NCI-H345 (cell line): ENCODE results near the gene EDEM2.
"Not testable (repeated sequence)": the region's sequence is repeated elsewhere in the genome, so short reads cannot be mapped to it uniquely, and the experiment has no call there.

Source experiments
- DNase-seq: peaks from one replicate; lab custom pipeline; 2025; lab: John Stamatoyannopoulos, UW

The EDEM2 gene

DNA sequence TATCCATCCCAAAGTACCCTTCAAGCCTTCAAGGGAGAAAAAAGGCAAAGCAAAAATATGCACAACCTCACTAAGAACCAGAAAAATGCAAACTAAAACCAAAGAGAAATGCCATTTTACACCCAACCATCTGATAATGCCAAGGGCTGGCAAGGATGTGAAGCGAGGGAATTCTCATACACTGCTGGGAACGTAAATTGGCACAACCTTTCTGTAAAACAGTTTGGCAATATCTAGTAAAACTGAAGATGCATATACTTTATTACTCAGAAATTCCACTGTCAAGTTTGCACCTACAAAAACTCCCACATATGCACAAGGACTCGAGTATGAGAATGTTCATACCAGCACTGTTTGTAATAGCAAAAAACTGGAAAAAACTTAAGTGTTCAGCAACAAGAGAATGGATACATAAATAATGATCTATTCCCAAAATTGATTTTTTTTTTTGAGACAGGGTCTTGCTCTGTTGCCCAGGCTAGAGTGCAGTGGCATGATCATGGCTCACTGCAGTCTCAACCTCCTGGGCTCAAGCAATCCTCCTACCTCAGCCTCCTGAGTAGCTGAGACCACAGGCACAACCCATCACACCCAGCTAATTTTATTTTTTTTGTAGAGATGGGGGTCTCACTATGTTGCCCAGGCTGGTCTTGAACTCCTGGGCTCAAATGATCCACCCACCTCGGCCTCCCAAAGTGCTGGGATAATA is 21.7 kb upstream of the EDEM2 start:
- DNase-seq: not testable (repeated sequence)

DNA sequence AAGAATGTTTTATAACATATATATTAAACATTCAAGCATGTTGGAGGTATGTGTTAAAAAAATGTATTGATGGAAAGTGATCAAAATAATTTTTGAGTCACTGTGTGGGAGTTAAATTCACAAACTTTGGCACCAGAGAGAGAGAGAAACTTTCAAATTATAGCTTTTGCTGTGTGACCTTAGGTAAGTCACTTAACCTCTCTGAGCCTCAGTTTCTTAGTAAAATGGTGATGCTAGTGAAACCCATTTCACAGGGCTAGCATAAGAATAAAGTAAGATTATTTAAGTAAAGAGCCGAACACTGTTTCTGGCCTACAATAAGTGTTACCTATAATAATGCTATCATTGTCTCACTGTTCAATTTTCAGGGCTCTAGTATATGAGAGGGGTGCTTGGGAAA is 20.7 kb upstream of the EDEM2 start:
- no peak for DNase-seq

DNA sequence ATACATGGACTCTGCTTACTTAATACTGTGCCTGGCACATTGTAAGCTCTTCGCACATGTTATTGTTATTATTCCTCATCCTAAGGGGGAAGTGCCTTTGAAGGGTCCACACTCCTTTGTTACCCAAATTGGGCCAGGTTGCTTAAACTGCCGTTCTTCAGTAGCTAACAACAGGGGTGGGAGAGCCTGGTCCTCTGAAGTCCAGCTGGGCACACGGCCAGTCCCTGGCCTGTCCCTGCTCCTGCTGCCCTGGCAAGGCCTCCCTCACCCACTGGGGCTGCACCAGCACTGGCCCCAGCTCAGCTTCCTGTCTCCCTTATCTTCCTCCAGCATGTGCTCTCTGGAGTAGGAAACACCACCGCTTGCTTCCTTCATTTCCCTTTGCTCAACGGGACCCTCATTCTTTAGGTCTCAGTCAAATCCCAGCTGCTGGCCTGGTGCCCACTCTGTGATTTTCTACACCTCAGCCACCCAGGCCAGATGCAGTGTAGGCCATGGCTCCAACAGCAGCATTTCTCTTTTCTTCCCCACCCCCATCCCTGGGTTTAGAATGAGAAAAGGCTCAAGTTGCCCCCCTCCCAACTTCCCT is 19.2 kb upstream of the EDEM2 start:
- no peak for DNase-seq

DNA sequence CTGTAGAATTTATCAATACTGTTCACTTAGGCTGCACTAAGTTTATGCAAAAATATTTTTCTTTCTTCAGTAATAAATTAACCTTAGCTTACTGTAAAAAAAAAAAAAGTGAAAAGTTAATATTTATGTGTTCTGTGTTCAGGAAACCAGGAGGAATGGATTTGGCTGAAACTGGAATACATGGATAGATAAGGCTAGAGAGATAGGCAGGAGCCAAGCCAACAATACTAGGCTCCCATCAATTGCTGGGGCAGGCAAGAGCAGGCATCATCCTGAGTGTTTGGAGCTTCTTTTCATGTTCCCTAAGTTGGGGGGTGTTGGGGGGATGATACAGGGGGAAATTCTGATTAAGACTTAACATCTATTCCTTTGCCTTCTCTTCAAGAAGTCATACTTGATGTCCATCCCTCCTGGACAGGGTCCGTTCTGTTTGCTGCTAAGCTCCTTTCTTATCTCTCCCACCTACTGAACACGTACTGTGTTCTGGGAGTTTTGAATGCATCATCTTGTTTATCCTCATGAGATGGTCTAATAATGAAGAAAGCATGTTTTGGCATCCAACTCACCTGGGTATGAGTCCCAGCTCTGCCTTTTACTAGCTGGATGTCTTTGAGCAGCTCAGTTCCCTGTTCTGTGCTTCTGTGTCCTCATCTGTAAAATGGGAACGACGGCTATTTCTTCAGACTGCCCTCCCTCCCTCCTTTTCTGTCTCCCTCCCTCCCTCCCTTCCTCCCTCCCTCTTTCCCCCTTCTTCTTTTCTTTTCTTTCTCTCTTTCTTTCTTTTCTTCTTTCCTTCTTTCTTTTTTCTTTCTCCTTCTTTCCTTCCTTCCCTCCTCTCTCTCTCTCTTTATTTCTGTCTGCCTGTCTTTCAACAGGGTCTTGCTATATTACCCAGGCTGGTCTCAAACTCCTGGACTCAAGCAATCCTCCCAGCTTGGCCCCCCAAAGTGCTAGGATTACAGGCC is 18.4 kb upstream of the EDEM2 start:
- DNase-seq: no peak

DNA sequence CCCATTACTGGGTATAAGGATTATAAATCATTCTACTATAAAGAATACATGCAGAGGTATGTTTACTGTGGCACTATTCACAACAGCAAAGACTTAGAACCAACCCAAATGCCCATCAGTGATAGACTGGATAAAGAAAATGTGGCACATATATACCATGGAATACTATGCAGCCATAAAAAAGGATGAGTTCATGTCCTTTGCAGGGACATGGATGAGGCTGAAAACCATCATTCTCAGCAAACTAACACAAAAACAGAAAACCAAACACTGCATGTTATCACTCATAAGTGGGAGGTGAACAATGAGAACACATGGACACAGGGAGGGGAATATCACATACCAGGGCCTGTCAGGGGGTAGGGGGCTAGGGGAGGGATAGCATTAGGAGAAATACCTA is 17.4 kb upstream of the EDEM2 start:
- not testable (repeated sequence) for DNase-seq

DNA sequence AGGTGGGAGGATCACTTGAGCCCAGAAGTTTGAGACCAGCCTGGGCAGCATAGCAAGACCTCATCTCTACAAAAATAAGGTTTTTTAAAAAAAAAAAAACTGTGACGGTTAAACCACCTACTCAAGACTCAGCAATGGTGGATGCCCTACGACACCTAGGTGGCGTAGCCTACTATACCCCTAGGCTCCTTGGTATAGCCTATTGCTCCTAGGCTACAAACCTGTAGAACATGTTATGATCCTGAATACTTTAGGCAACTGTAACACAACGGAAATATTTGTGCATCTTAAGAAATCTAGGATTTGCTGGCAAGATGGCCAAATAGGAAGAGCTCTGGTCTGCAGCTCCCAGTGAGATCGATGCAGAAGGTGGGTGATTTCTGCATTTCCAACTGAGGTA is 13.2 kb upstream of the EDEM2 start:
- not testable (repeated sequence) for DNase-seq

DNA sequence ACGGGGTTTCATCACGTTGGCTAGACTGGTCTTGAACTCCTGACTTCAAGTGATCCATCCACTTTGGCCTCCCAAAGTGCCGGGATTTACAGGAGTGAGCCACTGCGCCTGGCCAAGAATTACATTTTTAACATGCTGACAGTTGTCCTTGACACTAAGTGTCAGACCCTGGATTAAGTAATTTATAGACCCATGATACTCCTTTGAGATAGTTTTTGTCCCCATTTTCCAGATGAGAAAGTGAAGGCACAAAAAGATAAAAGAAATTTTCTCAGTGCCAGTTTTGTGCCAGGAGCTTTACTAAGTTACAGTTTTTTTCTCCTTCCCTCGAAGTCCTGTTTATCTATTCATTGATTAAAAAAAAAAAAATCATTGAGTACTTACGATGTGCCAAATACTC is 9.8 kb upstream of the EDEM2 start:
- no peak for DNase-seq

DNA sequence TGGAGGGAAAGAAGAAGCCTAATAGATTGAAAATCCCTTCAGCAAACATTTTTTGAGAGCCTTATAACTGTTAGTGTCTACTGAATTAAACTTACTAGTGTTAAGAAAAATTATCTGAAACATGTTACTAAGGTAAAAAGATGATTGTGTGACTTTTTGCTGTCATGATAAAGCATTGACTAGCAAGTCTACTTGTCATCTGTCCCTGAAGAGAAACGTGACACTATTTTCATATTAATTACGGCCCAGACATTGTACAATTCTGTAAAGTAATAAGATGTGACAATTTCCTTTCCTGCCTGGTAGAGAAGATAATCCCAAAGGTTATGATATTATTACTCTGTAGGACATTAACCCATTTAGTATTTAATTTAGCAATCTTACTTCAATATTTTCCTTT is 8.8 kb upstream of the EDEM2 start:
- DNase-seq: no peak

DNA sequence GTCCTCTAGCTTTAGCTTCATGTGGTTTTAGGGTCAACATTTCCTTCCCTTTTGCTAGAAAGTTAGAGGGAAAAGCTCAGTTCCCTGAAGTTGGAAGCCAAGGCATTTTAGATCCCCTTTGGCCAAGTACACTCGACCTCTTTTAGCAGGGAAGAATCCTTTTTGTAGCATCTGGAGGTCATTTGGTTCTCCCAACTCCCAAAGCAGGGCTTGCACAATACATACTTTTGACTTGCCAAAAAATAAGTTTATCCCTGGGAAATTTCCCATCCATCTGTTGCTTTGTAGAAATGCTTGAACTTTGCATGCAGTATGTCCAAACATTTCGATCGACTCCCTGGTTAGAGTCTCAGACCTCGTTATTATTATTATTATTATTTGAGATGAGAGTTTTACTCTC is 4.6 kb upstream of the EDEM2 start:
- no peak for DNase-seq

DNA sequence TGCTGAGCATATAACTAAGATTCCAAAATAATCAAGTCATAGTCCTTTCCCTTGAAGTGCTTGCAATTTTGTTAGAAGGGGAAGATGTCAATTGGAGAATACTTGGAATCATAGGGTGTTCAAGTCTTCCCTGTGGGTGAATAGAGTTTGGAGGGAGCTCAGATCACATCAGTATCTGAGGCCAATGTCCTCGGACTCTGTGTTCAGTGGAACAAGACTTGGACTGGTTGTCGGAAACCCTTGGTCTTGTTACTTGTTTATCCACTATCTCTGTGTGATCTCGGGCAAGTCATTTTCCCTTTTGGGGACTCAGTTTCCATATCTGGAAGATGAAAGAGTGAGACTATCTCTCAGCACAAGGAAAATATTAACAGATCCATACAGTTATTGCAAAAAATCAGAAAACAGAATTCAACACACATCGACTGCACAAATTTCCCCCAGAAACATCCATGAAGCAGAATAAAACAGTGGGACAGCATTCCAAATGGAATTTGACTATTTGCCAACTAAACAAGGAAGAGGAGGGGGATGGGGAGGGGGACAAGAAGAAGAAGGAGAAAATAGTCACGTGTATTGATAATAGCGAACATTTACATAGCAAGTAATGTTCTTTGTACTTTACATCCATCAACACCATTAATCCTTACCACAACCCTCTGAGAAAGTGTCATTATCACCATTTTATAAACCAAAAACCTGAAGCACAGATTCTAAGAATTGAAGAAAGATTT is 3.9 kb upstream of the EDEM2 start:
- DNase-seq: no peak

DNA sequence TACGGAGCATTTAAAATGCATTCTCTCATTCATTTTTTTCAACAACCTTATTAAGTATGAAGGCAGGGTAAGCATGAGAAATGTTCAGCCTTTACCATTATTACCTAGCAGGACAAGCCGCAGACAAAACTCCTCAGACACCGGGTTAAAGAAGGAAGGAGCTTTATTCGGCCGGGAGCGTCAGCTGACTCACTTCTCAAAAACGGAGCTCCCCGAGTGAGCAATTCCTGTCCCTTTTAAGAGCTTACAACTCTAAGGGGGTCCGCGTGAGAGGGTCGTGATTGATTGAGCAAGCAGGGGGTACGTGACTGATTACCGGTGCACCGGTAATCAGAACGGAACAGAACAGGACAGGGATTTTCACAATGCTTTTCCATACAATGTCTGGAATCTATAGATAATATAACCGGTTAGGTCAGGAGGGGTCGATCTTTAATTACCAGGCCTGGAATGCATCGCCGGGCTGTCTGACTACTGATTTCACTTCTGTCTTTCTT is 487 bp upstream of the EDEM2 start:
- DNase-seq: not testable (repeated sequence)

DNA sequence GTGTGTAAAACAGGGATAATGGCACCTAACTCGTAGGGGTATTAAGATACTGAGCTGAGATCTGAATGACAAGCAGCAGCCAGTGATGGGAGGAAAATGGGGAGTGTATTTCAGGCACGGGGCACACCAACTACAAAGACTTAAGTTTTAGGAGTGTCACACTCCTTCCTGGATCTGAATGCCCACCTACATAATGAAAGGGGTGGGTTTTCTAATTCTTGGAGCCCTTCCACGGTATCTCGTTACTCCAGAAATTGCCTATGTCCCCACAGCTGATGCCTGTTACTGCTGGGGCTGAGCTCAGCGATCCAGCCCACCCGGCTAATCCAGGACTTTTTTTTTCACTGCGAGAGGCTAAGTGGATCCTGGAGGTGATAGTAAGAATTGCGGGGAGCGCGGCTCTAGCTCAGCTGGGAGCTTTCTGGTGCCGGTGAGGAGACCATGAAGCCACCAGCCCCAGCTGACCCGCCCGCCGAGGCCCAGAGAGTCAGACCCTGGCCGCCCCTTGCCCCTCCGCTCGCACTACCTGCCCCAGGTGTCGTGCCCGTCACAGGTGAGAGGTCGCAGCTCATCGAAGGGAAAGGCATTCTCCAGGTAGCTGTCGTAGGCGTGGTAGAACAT is 727 bp downstream of the EDEM2 start:
- peak; percentile 27 for DNase-seq

DNA sequence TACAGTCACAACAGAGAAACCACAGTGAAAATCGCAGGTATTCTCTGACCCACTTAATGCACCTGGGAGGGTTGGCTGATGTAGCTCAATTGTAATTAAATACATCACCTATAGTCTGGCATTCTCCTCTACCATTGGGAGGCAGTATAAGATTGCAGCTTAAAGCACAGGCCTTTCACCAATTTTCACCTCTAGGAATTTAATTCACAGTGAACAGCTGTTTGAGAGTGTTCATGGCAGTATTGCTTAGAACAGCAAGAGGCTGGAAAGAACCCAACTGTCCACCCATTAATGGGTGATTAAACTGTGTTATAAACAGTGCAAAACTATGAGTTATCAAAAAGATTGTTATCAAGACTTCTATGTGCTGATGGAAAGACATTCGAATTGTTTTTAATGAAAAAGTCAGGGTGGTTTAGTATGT is 2.0 kb downstream of the EDEM2 start:
- DNase-seq: peak; percentile 85

DNA sequence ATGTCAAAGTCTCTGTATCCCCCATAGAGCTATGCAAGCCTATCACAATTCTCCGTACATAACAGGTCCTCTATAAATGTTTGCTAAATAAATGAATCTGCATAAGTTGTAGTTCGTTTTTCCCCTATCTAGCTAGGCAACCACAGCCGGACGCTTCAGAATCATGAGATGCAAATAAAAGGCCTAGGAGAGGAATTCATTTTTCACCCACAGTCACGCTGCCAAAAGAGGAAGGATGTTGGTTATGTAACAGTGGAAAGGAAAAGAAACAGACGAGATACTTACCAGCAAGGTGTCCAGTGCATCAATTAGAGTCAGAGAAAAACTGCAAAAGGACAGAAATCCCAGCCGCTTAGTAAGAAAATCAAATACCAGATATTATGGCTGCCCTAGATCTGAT is 2.4 kb downstream of the EDEM2 start:
- no peak for DNase-seq

DNA sequence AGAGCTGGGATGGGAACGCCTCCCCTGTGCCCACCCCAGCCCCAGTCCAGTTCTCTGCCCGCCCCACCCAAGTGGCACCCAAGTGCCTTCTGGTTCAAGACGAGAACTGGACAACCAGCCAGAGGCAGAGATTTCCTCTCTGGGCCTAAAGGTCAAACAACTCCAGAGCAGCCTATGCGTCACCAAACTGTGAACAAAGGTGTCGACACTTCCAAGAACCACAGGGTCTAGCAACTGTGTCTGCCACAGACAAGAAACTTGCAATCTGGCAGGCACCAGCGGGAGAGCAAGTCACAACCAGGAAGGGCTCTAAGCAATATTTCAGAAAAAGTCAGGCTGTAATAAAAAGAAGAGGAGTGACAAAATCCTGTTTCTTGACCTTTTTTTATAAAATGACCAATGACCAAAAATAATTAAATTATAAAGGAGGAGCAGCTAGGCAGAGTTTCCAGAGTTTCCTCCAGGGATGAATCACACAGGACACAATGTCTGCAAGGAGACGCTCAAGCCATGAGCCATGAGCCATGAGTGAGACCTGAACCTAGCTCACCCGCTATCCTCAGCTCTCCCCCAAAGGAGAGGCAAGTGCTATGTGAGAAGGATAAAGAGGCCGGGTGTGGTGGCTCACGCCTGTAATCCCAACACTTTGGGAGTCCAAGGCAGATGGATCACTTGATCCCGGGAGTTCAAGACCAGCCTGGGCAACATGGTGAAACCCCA is 11.1 kb downstream of the EDEM2 start:
- no peak for DNase-seq

DNA sequence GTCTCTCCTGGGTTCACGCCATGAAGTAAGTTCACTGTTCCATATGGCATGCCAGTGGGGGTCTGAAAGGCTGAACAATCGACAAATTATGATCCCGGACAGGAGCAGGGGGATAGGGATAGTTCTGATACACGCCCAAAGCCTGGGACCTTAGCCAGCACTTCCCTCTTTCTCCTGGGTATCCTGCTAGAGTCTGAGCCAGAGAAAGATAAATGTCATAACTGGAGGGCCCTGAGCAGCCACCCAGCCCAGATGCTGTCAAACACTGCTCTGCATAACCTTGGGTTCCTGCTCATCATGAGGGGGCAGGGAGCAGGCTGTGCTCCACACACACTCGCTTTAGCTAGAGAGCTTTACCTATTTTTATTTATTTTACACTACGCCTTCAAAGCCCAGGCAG is 12.3 kb downstream of the EDEM2 start:
- no peak for DNase-seq

DNA sequence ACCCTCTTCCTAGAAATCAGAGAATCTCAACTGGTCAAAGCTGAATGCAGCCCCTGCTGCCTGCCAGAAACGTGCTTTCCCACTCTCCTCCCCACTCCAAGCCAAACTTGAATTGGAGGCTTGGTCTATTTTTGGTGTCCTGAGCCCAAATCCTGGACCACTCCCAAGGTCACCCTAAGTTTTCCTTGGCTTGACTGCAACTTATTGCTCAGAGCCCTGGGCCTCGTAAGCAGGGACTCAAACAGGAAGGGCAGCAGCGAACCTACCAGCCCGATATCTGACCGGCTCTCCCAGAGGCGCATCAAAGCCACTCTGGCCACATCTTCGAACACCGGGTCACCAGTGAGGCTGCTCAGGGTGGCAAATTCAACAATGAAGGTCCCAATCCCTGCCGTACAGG is 12.7 kb downstream of the EDEM2 start:
- DNase-seq: no peak

DNA sequence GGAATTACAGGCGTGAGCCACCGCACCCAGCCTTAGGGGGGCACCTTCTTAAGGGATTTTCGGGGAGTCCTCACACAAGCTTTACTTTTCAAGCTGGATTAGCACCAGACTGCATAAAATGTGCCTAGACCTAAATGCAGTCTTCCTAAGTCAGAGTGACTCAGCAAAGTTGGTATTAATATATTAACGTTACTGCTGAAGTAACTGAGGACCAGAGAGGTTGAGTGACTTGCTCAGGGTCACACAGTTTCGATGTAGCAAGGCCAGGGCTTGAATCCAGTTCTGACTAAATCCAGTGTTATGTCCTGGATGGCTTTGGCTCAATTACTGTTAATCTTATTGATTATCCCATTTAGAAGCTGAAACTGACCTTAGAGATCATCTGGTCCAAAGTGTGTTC is 13.4 kb downstream of the EDEM2 start:
- DNase-seq: no peak

DNA sequence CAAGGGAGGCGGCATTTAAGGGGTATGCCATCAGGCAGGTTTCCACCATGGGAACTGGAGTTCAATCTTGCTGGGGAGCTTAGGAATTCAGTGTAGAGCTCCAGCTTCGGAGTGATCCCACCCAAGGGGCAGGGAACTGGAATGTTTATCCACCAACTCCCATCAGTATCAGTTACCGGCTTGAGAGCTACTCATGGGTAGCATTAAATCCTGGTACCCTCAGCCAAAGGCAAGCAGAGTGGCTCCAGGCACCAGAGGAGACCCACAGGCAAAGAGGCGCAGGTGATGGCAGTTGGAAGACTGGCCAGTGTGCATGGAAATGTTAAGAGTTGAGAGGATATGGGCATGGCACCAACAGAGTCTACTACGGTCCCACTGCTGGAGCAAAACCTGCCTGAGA is 14.1 kb downstream of the EDEM2 start:
- DNase-seq: no peak

DNA sequence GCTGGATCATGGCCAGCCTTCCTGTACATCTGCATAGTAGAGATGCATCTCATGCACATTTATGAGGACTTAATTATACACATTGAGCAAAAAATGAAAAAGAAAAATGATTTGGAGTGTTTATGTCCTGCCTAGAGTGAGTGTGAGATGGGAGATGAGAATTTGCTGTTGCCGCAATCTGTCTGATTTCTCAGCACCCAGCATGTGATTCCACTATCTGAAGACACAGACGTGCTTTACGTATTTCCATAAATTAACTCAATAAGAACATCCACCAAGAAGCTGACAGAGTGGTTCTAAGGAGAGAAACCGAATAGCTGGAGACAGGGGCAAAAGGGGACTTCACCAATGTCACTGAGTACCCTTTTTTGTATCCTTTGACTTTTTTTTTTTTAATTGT is 15.2 kb downstream of the EDEM2 start:
- DNase-seq: no peak

DNA sequence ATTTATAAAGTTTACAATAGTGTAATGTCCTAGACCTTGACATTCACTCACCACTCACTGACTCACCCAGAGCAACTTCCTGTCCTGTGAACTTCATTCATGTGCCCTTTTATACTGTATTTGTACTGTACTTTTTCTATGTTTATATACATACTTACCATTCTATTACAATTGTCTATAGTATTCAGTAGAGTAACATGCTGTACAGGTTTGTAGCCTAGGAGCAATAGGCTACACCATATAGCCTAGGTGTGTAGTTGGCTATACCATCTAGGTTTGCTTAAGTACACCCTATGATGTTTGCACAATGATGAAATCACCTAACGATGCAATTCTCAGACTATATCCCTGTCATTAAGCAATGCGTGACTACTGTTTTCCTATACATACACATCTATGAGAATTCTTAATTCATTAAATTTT is 17.5 kb downstream of the EDEM2 start:
- DNase-seq: peak; percentile 4
